ENCODE results near the gene ETV3L.

ETV3L gene

DNA sequence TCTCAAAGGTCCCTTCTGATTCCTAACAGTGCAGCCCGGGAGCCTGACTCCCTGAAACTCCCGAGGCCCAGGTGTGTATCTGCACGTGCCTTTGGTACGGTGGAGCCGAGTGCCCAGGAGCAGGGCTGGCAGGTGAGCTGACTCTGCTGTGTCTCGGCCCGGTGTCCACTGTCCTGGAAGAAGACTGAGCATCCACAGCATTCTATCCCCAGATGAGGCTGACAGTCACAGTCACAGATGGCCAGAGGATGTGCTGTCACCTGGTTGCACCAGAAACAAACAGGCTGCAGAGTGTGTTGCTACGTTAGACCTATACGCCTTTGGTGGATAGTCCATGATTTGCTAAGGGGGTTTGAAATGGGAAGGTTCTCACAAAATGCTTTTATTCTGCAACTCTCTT lies 9.8 kb downstream of the ETV3L start:
- Histone ChIP-seq H3K27me3 (ENCODE audit: insufficient read depth, insufficient read length) (peaks cover 5% of the 10 kb centered on the region), H3K9ac (ENCODE audit: insufficient read length, low read depth) (no peak overlapping the region), H3K36me3 (ENCODE audit: insufficient read depth, insufficient read length, low read length) (no peaks in the 10 kb centered on the region), H3K4me1 (ENCODE audit: insufficient read depth, insufficient read length) (peaks cover 10% of the 10 kb centered on the region), H3K4me3 (ENCODE audit: insufficient read length, low read depth) (no peak overlapping the region), H3K9me3 (ENCODE audit: insufficient read depth, low read length) (no peaks in the 10 kb centered on the region)
- DNase-seq (ENCODE audit: low read depth, low spot score): no peak
- TF ChIP-seq ZNF274 (IDR thresholded peaks at IDR 0.05; ENCODE audit: low read depth, low read length): no peak
- no peak for TF ChIP-seq SUZ12 (IDR thresholded peaks at IDR 0.05; ENCODE audit: extremely low read depth, insufficient read depth, insufficient read length)

DNA sequence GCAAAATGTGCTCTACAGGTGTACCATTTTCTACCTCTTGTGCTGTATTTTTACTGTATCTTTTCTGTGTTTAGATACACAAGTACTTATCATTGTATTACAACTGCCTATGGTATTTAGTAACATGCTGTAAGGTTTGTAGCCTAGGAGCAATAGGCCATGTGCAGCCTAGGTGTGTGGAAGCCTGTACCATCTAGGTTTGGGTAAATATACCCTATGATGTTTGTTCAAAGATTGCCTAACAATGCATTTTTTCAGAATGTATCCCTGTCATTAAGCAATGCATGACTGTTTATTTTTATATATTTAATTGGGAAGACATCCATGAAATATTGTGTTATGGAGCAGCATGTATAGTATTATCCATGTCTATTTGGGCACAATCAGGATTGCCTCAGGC lies 11.0 kb downstream of the ETV3L start:
- TF ChIP-seq ZNF274 (IDR thresholded peaks at IDR 0.05; ENCODE audit: low read depth, low read length) (no peak), SUZ12 (IDR thresholded peaks at IDR 0.05; ENCODE audit: extremely low read depth, insufficient read depth, insufficient read length) (no peak)
- Histone ChIP-seq H3K27me3 (ENCODE audit: insufficient read depth, insufficient read length) (peaks cover 5% of the 10 kb centered on the region), H3K9ac (ENCODE audit: insufficient read length, low read depth) (no peak overlapping the region), H3K4me3 (ENCODE audit: insufficient read length, low read depth) (no peak overlapping the region), H3K4me1 (ENCODE audit: insufficient read depth, insufficient read length) (peaks cover 10% of the 10 kb centered on the region), H3K36me3 (ENCODE audit: insufficient read depth, insufficient read length, low read length) (no peaks in the 10 kb centered on the region), H3K9me3 (ENCODE audit: insufficient read depth, low read length) (no peaks in the 10 kb centered on the region)
- no peak for DNase-seq (ENCODE audit: low read depth, low spot score)

DNA sequence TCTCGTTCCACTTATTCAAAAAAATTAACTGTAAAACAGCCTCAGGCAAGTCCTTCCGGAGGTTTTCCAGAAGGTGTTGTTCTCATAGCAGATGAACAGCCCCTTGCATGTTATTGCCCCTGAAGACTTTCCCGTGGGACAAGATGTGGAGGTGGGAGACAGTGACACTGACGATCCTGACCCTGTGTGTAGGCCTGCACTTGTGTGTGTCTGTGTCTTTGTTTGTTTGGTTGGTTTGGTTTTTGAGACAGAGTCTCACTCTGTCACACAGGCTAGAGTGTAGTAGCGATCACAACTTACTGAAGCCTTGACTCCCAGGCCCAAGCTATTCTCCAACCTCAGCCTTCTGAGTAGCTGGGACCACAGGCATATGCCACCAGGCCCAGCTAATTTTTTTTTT lies 12.6 kb downstream of the ETV3L start:
- Histone ChIP-seq H3K27me3 (ENCODE audit: insufficient read depth, insufficient read length) (peaks cover 5% of the 10 kb centered on the region), H3K36me3 (ENCODE audit: insufficient read depth, insufficient read length, low read length) (no peaks in the 10 kb centered on the region), H3K4me1 (ENCODE audit: insufficient read depth, insufficient read length) (peaks cover 8% of the 10 kb centered on the region), H3K9me3 (ENCODE audit: insufficient read depth, low read length) (no peaks in the 10 kb centered on the region), H3K9ac (ENCODE audit: insufficient read length, low read depth) (no peak overlapping the region), H3K4me3 (ENCODE audit: insufficient read length, low read depth) (no peak overlapping the region)
- no peak for DNase-seq (ENCODE audit: low read depth, low spot score)
- TF ChIP-seq SUZ12 (IDR thresholded peaks at IDR 0.05; ENCODE audit: extremely low read depth, insufficient read depth, insufficient read length) (no peak), YY1 (IDR thresholded peaks at IDR 0.05; ENCODE audit: insufficient read depth, insufficient read length) (no peak), ZNF274 (IDR thresholded peaks at IDR 0.05; ENCODE audit: low read depth, low read length) (no peak)

DNA sequence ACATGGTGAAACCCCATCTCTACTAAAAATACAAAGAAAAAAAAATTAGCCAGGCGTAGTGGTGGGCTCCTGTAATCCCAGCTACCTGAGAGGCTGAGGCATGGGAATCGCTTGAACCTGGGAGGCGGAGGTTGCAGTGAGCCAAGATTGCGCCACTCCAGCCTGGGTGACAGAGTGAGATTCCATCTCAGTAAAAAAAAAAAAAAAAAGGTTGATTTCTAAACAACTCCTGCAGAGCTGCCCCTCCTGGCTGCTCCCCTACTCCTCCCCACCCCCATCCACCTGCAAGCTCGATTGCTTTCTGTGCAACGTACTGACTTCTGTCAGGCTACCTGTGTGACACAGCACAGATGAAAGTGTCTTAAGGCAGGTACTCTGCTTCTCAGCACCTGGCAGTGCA lies 13.3 kb downstream of the ETV3L start:
- Histone ChIP-seq H3K9ac (ENCODE audit: insufficient read length, low read depth) (no peak overlapping the region), H3K9me3 (ENCODE audit: insufficient read depth, low read length) (no peaks in the 10 kb centered on the region), H3K27me3 (ENCODE audit: insufficient read depth, insufficient read length) (peaks cover 3% of the 10 kb centered on the region), H3K4me1 (ENCODE audit: insufficient read depth, insufficient read length) (peaks cover 8% of the 10 kb centered on the region), H3K4me3 (ENCODE audit: insufficient read length, low read depth) (no peak overlapping the region), H3K36me3 (ENCODE audit: insufficient read depth, insufficient read length, low read length) (no peaks in the 10 kb centered on the region)
- TF ChIP-seq SUZ12 (IDR thresholded peaks at IDR 0.05; ENCODE audit: extremely low read depth, insufficient read depth, insufficient read length): no peak
- no peak for TF ChIP-seq ZNF274 (IDR thresholded peaks at IDR 0.05; ENCODE audit: low read depth, low read length)
- TF ChIP-seq YY1 (IDR thresholded peaks at IDR 0.05; ENCODE audit: insufficient read depth, insufficient read length): no peak
- no peak for DNase-seq (ENCODE audit: low read depth, low spot score)

DNA sequence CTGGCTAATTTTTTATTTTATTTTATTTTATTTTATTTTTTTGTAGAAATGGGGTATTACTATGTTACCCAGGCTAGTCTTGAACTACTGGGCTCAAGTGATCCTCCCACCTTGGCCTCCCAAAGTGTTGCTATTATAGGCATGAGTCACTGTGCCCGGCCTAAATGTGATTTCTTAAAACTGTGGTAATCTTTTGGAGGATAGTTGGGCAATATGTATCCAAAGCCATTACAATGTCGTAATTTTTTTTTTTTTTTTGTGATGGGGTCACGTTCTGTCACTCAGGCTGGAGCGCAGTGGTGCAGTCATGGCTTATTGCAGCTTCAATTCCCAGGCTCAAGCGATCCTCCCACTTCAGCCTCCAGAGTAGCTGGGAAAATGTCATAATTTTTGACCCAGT lies 14.2 kb downstream of the ETV3L start:
- TF ChIP-seq ZNF274 (IDR thresholded peaks at IDR 0.05; ENCODE audit: low read depth, low read length) (no peak), YY1 (IDR thresholded peaks at IDR 0.05; ENCODE audit: insufficient read depth, insufficient read length) (no peak), SUZ12 (IDR thresholded peaks at IDR 0.05; ENCODE audit: extremely low read depth, insufficient read depth, insufficient read length) (no peak)
- Histone ChIP-seq H3K9me3 (ENCODE audit: insufficient read depth, low read length) (no peaks in the 10 kb centered on the region), H3K4me1 (ENCODE audit: insufficient read depth, insufficient read length) (peaks cover 3% of the 10 kb centered on the region), H3K9ac (ENCODE audit: insufficient read length, low read depth) (no peak overlapping the region), H3K4me3 (ENCODE audit: insufficient read length, low read depth) (no peak overlapping the region), H3K36me3 (ENCODE audit: insufficient read depth, insufficient read length, low read length) (no peaks in the 10 kb centered on the region), H3K27me3 (ENCODE audit: insufficient read depth, insufficient read length) (no peaks in the 10 kb centered on the region)
- DNase-seq (ENCODE audit: low read depth, low spot score): no peak

DNA sequence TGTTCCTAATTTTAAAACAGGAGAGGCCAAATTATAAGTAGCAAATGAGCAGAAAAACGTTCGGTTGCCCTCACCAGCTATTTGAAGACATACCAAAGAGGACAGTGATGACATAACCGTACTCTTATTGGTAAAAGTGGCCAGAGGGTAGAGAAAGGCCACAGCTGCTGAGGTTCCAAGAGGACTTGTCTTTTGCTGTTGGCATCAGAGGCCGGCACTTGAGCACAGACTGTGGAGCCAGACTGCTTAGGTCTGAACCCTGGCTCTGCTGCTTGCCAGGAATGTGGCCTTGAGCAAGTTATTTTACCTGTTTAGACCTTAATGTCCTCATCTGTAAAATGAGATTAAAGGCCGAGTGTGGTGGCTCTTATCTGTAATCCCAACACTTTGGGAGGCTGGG lies 14.9 kb downstream of the ETV3L start:
- no peak for DNase-seq (ENCODE audit: low read depth, low spot score)
- Histone ChIP-seq H3K9me3 (ENCODE audit: insufficient read depth, low read length) (no peaks in the 10 kb centered on the region), H3K9ac (ENCODE audit: insufficient read length, low read depth) (no peak overlapping the region), H3K4me1 (ENCODE audit: insufficient read depth, insufficient read length) (peaks cover 1% of the 10 kb centered on the region), H3K36me3 (ENCODE audit: insufficient read depth, insufficient read length, low read length) (no peaks in the 10 kb centered on the region), H3K4me3 (ENCODE audit: insufficient read length, low read depth) (no peak overlapping the region), H3K27me3 (ENCODE audit: insufficient read depth, insufficient read length) (no peaks in the 10 kb centered on the region)
- no peak for TF ChIP-seq YY1 (IDR thresholded peaks at IDR 0.05; ENCODE audit: insufficient read depth, insufficient read length)
- TF ChIP-seq ZNF274 (IDR thresholded peaks at IDR 0.05; ENCODE audit: low read depth, low read length): no peak
- no peak for TF ChIP-seq SUZ12 (IDR thresholded peaks at IDR 0.05; ENCODE audit: extremely low read depth, insufficient read depth, insufficient read length)

DNA sequence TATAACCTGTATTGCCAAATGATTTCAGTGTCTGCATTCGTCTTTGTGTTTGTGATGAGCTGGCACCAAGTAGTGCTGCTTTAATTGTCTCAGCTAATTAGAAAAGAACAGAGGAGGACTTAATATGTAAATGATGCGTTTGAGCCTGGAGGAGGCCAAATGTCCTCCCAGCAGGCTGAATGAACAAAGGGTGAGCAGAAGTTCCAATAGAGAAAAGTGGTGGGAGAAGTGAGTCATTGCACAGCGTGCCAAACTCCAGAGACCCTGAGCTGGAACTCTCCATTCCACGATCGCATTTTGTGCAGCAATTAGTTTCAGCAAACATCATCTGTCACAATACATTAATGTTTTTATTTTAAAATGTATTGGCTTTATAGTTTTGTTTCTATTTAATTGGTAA lies 17.9 kb downstream of the ETV3L start:
- Histone ChIP-seq H3K27me3 (ENCODE audit: insufficient read depth, insufficient read length) (no peaks in the 10 kb centered on the region), H3K9me3 (ENCODE audit: insufficient read depth, low read length) (no peaks in the 10 kb centered on the region), H3K4me3 (ENCODE audit: insufficient read length, low read depth) (no peak overlapping the region), H3K9ac (ENCODE audit: insufficient read length, low read depth) (no peak overlapping the region), H3K4me1 (ENCODE audit: insufficient read depth, insufficient read length) (no peaks in the 10 kb centered on the region), H3K36me3 (ENCODE audit: insufficient read depth, insufficient read length, low read length) (no peaks in the 10 kb centered on the region)
- TF ChIP-seq ZNF274 (IDR thresholded peaks at IDR 0.05; ENCODE audit: low read depth, low read length) (no peak), SUZ12 (IDR thresholded peaks at IDR 0.05; ENCODE audit: extremely low read depth, insufficient read depth, insufficient read length) (no peak), YY1 (IDR thresholded peaks at IDR 0.05; ENCODE audit: insufficient read depth, insufficient read length) (no peak)
- DNase-seq (ENCODE audit: low read depth, low spot score): no peak

DNA sequence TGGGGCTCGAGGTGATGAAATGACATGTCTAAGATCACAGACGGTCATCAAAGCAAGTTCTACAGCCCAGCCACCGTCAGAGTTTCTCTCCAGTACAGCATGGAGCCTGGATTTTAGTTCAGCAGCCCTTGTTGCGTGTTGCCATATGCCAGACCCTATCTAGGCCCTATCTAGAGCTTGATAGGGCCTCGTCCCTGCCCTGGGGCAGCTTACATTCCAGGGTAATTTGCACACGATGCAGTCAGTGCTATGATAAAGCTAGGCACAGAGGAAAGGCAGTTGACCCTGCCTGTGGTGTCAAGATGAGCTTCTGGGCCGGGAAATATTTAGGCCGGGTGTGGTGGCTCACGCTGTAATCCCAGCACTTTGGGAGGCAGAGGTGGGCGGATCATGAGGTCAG lies 18.9 kb downstream of the ETV3L start:
- TF ChIP-seq YY1 (IDR thresholded peaks at IDR 0.05; ENCODE audit: insufficient read depth, insufficient read length): no peak
- TF ChIP-seq ZNF274 (IDR thresholded peaks at IDR 0.05; ENCODE audit: low read depth, low read length): no peak
- no peak for TF ChIP-seq SUZ12 (IDR thresholded peaks at IDR 0.05; ENCODE audit: extremely low read depth, insufficient read depth, insufficient read length)
- Histone ChIP-seq H3K4me3 (ENCODE audit: insufficient read length, low read depth) (no peak overlapping the region), H3K9me3 (ENCODE audit: insufficient read depth, low read length) (no peaks in the 10 kb centered on the region), H3K9ac (ENCODE audit: insufficient read length, low read depth) (no peak overlapping the region), H3K36me3 (ENCODE audit: insufficient read depth, insufficient read length, low read length) (no peaks in the 10 kb centered on the region), H3K4me1 (ENCODE audit: insufficient read depth, insufficient read length) (no peaks in the 10 kb centered on the region), H3K27me3 (ENCODE audit: insufficient read depth, insufficient read length) (no peaks in the 10 kb centered on the region)
- no peak for DNase-seq (ENCODE audit: low read depth, low spot score)

Data from NT2/D1 (cell line).